ENCODE measurements around the gene NRDC.
A peak's percentile ranks its signal among the peaks of the same experiment; 100 is the strongest.

NRDC gene

GRCh38 chr1:51780927-51781326 is 97.6 kb downstream of the NRDC start:
- no peak for DNase-seq

DNA sequence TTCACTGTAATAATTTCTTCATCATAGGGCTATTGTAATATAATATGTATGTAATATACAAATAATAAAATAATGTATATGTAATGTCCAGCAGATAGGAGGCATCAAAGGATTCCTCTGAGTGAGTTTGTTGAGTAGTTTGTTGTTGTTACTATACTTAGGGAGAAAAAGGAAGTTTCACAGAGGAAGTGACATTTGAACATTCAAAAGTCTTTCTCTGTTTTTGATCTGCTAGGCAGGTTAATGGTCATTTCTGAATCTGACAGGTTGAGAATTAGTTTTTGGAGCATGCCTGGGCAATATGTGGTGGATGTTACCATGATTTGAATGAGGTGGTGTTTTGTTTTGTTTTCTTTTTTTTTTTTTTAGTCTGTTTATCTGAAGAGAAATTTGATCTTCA is 102.1 kb downstream of the NRDC start:
- DNase-seq = no peak

DNA sequence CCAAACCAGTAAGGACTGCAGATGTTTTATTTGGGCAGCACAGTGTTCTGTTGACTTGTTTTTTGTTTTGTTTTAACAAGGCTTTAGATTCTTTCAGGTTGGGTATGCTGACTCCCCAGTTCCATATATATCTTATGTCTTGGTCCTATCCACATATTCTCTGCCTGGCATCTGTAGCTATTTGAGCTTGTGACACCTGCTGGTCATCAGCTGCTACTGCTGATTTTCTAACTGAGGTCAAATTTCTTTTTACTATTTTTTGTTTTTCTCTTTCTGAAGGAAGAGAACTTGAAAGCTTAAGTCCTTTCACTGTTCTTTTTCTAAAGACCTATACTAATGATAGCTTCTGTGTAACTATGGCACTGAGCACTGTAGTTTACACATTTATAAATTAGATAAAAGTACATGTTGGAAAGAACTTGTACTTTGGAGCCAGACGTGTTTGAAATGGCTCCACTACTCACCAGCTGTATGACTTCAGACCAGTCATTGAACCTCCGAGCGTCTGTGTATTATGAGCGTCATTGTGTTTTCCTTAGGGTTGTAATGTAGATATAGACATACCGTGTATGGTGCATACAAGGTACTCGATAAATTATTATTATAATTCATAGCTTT is 109.4 kb downstream of the NRDC start:
- peak in 7 of 51 donors; percentile 5 to 47 (median 19) for DNase-seq

DNA sequence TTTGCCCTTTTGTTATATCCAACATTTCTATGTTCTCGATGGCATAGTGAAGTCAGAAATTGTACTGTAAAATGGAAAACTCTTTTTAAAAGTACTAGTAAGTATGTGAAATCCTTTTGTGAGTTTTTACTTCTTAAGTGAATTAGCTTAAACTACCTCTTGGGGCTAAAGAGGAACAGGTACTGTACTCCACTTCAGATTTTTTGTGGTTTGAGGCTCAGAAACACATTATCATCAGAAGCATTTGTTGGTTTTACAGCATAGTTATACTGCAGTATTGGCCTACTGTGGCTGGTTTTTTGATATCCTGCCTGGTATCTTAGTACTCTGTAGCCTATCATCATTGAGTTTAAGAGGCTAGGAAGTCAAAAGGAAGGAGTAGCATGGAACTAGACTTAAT is 117.2 kb downstream of the NRDC start:
- DNase-seq = no peak

DNA sequence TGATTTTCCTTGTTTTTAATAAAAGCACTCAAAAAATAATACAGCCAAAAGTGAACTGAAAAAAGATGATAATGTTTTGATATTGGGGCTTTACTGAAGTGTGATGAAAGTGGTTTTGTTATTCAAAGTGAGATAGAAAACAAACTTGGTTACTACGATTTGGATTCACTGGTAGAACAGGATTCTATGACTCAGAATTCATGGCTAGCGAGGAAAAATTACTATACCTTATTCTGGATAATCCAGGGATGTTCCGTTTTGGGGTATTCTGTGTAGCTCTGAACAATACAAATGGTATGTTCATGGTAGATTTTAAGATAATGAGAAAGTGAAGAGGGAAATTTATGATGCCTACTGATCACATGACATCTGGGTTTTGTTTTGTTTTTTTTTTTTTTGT is 117.7 kb downstream of the NRDC start:
- no peak for DNase-seq

GRCh38 chr1:51758310-51758709 is 120.2 kb downstream of the NRDC start:
- no peak for DNase-seq

GRCh38 chr1:51756290-51756689 is 122.2 kb downstream of the NRDC start:
- DNase-seq = no peak

GRCh38 chr1:51755437-51755836 is 123.1 kb downstream of the NRDC start:
- no peak for DNase-seq

DNA sequence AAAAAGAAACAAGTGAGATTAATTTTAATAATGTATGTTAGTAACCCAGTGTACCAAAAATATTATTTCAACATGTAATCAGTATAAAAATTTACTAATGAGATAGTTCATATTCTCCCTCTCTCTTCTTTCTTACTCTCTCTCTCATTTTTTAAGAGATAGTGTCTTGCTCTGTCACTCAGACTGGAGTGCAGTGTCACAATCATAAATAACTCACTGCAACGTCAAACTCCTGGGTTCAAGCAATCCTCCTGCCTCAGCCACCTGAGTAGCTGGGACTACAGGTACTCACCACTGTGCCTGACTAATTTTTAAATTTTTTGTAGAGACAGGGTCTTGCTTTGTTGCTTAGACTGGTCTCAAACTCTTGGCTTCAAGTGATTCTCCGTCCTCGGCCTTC is 123.9 kb downstream of the NRDC start:
- DNase-seq = no peak

- no peak for DNase-seq
Observed at GRCh38 chr1:51753969-51754368, 124.6 kb downstream of the NRDC start.

- no peak for DNase-seq
Observed at GRCh38 chr1:51752073-51752948, 126.2 kb downstream of the NRDC start.

- DNase-seq = no peak
Observed at GRCh38 chr1:51750729-51751128, 127.8 kb downstream of the NRDC start.

DNA sequence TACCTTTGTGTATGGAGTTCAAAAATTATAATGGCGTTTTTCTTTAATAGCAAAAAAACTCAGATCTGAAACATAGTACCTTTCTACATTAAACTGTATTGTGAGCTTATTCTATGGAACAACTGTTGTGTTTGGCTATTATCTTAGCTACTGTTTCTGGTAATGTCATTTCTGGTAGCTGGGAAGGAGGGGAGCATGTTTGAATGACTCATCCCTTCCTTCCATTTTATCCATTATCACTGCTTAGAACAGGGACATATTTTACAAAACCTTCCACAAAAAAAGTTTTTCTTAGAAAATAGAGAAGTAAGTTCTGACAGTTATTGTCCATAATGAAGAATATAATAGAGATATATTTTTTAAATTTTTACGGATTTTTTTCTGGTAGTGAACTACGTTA is 128.3 kb downstream of the NRDC start:
- no peak for DNase-seq

- DNase-seq = no peak
Observed at GRCh38 chr1:51749151-51749550, 129.4 kb downstream of the NRDC start.

GRCh38 chr1:51745304-51745570 is 133.3 kb downstream of the NRDC start:
- DNase-seq = no peak

GRCh38 chr1:51744506-51745303 is 133.8 kb downstream of the NRDC start:
- DNase-seq = no peak

- DNase-seq = no peak
Observed at GRCh38 chr1:51741121-51741681, 137.3 kb downstream of the NRDC start.

- no peak for DNase-seq
Observed at GRCh38 chr1:51740652-51741051, 137.9 kb downstream of the NRDC start.
